ENCODE measurements around the gene PHF12. TPM values are rescaled to one million over a fixed set of nuclear protein-coding genes. Genes with fewer than 3 reads are reported as not detected.

Gene PHF12
- total and polyA plus RNA-seq, 2 experiments from 2014 or later, result 19.7 to 41.0 TPM

DNA sequence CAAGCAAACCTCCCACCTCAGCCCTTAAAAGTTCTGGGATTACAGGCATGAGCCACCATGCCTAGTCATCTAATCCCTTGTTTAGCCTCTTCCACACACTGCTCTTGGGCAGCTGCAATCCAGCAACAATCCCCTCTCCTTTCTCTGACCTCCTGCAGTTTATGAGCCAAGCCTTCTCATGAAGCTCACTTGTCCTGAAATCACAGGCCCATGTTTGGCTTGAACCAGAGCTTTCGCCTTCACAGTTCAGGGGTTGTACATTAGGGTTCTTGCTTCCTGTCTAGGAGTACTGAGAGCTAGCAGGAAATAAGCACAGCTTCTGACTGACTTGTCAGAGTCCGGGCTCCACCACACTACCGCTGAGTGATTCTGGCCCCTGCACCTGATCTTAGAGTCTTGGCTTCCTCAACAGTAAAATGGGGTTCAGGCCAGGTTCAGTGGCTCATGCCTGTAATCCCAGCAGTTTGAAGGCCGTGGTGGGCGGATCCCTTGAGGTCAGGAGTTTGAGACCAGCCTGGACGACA lies 80.2 kb downstream of the PHF12 start:
- Histone ChIP-seq H3K4me2 (no peak overlapping the region), H2AFZ (peak overlapping the region; percentile 52; the same call in 1 of the 2 replicates), H3K27me3 (ENCODE audit: insufficient read depth) (no peaks in the 10 kb centered on the region), H3K79me2 (replicated peaks; ENCODE audit: insufficient read depth) (no peaks in the 10 kb centered on the region), H3K4me1 (ENCODE audit: insufficient read depth) (no peaks in the 10 kb centered on the region), H3K36me3 (ENCODE audit: insufficient read depth) (no peaks in the 10 kb centered on the region), H3K27ac (ENCODE audit: low read depth) (no peak overlapping the region), H3F3A (replicated peaks; ENCODE audit: low read depth) (0 out of 2 replicates have a peak, but pooled peaks cover 3% of the 10 kb centered on the region), H3K9me2 (ENCODE audit: insufficient read depth) (no peaks in the 10 kb centered on the region), H3K4me3 (no peak overlapping the region), H4K20me1 (replicated peaks; ENCODE audit: insufficient read depth) (no peaks in the 10 kb centered on the region)
- Mint-ChIP-seq H3K9me3 (no peaks in the 10 kb centered on the region; the same call in 2 of the 3 replicates), H3K27me3 (ENCODE audit: insufficient read depth, low read depth, poor library complexity) (peaks cover 7% of the 10 kb centered on the region), H3K36me3 (ENCODE audit: low read depth) (no peaks in the 10 kb centered on the region), H3K4me1 (no peaks in the 10 kb centered on the region; the same call in 2 of the 3 replicates), H3K4me3 (no peak overlapping the region; the same call in 2 of the 3 replicates), H3K27ac (no peak overlapping the region; the same call in 1 of the 2 replicates)
- TF ChIP-seq STAT1 (IDR thresholded peaks at IDR 0.05; ENCODE audit: unreplicated experiment) (no peak), POLR2AphosphoS5 (IDR thresholded peaks at IDR 0.05; ENCODE audit: low read depth) (no peak), ZNF331 (CRISPR knock-in tag; IDR thresholded peaks at IDR 0.05; ENCODE audit: low read depth) (no peak), ZNF114 (CRISPR knock-in tag; IDR thresholded peaks at IDR 0.05) (no peak), NANOG (IDR thresholded peaks at IDR 0.05; ENCODE audit: borderline replicate concordance) (no peak), JUNB (IDR thresholded peaks at IDR 0.05; ENCODE audit: unreplicated experiment) (no peak)
- TF ChIP-seq, protein P1, sequence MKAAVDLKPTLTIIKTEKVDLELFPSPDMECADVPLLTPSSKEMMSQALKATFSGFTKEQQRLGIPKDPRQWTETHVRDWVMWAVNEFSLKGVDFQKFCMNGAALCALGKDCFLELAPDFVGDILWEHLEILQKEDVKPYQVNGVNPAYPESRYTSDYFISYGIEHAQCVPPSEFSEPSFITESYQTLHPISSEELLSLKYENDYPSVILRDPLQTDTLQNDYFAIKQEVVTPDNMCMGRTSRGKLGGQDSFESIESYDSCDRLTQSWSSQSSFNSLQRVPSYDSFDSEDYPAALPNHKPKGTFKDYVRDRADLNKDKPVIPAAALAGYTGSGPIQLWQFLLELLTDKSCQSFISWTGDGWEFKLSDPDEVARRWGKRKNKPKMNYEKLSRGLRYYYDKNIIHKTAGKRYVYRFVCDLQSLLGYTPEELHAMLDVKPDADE (IDR thresholded peaks at IDR 0.05), result no peak
- TF ChIP-seq, protein P2, sequence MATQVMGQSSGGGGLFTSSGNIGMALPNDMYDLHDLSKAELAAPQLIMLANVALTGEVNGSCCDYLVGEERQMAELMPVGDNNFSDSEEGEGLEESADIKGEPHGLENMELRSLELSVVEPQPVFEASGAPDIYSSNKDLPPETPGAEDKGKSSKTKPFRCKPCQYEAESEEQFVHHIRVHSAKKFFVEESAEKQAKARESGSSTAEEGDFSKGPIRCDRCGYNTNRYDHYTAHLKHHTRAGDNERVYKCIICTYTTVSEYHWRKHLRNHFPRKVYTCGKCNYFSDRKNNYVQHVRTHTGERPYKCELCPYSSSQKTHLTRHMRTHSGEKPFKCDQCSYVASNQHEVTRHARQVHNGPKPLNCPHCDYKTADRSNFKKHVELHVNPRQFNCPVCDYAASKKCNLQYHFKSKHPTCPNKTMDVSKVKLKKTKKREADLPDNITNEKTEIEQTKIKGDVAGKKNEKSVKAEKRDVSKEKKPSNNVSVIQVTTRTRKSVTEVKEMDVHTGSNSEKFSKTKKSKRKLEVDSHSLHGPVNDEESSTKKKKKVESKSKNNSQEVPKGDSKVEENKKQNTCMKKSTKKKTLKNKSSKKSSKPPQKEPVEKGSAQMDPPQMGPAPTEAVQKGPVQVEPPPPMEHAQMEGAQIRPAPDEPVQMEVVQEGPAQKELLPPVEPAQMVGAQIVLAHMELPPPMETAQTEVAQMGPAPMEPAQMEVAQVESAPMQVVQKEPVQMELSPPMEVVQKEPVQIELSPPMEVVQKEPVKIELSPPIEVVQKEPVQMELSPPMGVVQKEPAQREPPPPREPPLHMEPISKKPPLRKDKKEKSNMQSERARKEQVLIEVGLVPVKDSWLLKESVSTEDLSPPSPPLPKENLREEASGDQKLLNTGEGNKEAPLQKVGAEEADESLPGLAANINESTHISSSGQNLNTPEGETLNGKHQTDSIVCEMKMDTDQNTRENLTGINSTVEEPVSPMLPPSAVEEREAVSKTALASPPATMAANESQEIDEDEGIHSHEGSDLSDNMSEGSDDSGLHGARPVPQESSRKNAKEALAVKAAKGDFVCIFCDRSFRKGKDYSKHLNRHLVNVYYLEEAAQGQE (IDR thresholded peaks at IDR 0.05; ENCODE audit: unreplicated experiment), result no peak
- DNase-seq (ENCODE audit: low spot score) (no peak), ATAC-seq (no peak)

DNA sequence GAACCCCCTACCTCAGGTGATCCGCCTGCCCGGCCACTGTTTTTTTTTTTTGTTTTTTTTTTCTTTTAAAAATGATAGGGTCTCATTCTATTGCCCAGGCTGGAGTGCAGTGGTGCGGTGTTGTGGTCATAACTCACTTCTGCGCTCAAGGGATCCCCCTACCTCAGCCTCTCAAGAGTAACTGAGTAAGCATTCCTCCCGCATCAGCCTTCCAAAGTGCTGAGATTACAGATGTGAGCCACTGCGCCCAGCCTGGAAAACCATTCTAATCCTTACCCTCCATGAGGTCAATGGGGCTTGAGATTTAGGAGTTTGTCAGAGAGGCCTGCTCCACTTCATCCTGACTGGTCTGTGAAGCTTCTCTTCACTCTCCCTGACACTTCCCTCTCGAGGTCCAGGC lies 84.0 kb downstream of the PHF12 start:
- H3K27me3 ChIP-seq (ENCODE audit: insufficient read depth), result no peaks in the 10 kb centered on the region
- H3K9me3 Mint-ChIP-seq, result no peaks in the 10 kb centered on the region; the same call in 2 of the 3 replicates
- no peak overlapping the region for H3K27ac ChIP-seq (ENCODE audit: low read depth)
- no peak overlapping the region for H3K4me3 ChIP-seq
- no peaks in the 10 kb centered on the region for H3K9me2 ChIP-seq (ENCODE audit: insufficient read depth)
- H3K36me3 Mint-ChIP-seq (ENCODE audit: low read depth), result peaks cover 5% of the 10 kb centered on the region; the same call in 2 of the 3 replicates
- ATAC-seq (no peak), DNase-seq (ENCODE audit: low spot score) (no peak)
- H3K36me3 ChIP-seq (ENCODE audit: insufficient read depth), result no peaks in the 10 kb centered on the region
- H3K27me3 Mint-ChIP-seq (ENCODE audit: insufficient read depth, low read depth, poor library complexity), result peaks cover 4% of the 10 kb centered on the region
- no peaks in the 10 kb centered on the region; the same call in none of the 2 replicates for H3K4me1 ChIP-seq (ENCODE audit: insufficient read depth)
- no peak overlapping the region for H3K4me2 ChIP-seq
- H4K20me1 ChIP-seq (replicated peaks; ENCODE audit: insufficient read depth), result no peaks in the 10 kb centered on the region
- H3K4me3 Mint-ChIP-seq, result no peak overlapping the region
- H3K79me2 ChIP-seq (replicated peaks; ENCODE audit: insufficient read depth), result no peaks in the 10 kb centered on the region
- peaks cover 13% of the 10 kb centered on the region for H3K4me1 Mint-ChIP-seq
- H3K27ac Mint-ChIP-seq, result no peak overlapping the region
- no peak overlapping the region for H2AFZ ChIP-seq
- 0 out of 2 replicates have a peak, but pooled peaks cover 3% of the 10 kb centered on the region for H3F3A ChIP-seq (replicated peaks; ENCODE audit: low read depth)
- TF ChIP-seq ZNF331 (CRISPR knock-in tag; IDR thresholded peaks at IDR 0.05; ENCODE audit: low read depth), result no peak
- TF ChIP-seq, protein P3, sequence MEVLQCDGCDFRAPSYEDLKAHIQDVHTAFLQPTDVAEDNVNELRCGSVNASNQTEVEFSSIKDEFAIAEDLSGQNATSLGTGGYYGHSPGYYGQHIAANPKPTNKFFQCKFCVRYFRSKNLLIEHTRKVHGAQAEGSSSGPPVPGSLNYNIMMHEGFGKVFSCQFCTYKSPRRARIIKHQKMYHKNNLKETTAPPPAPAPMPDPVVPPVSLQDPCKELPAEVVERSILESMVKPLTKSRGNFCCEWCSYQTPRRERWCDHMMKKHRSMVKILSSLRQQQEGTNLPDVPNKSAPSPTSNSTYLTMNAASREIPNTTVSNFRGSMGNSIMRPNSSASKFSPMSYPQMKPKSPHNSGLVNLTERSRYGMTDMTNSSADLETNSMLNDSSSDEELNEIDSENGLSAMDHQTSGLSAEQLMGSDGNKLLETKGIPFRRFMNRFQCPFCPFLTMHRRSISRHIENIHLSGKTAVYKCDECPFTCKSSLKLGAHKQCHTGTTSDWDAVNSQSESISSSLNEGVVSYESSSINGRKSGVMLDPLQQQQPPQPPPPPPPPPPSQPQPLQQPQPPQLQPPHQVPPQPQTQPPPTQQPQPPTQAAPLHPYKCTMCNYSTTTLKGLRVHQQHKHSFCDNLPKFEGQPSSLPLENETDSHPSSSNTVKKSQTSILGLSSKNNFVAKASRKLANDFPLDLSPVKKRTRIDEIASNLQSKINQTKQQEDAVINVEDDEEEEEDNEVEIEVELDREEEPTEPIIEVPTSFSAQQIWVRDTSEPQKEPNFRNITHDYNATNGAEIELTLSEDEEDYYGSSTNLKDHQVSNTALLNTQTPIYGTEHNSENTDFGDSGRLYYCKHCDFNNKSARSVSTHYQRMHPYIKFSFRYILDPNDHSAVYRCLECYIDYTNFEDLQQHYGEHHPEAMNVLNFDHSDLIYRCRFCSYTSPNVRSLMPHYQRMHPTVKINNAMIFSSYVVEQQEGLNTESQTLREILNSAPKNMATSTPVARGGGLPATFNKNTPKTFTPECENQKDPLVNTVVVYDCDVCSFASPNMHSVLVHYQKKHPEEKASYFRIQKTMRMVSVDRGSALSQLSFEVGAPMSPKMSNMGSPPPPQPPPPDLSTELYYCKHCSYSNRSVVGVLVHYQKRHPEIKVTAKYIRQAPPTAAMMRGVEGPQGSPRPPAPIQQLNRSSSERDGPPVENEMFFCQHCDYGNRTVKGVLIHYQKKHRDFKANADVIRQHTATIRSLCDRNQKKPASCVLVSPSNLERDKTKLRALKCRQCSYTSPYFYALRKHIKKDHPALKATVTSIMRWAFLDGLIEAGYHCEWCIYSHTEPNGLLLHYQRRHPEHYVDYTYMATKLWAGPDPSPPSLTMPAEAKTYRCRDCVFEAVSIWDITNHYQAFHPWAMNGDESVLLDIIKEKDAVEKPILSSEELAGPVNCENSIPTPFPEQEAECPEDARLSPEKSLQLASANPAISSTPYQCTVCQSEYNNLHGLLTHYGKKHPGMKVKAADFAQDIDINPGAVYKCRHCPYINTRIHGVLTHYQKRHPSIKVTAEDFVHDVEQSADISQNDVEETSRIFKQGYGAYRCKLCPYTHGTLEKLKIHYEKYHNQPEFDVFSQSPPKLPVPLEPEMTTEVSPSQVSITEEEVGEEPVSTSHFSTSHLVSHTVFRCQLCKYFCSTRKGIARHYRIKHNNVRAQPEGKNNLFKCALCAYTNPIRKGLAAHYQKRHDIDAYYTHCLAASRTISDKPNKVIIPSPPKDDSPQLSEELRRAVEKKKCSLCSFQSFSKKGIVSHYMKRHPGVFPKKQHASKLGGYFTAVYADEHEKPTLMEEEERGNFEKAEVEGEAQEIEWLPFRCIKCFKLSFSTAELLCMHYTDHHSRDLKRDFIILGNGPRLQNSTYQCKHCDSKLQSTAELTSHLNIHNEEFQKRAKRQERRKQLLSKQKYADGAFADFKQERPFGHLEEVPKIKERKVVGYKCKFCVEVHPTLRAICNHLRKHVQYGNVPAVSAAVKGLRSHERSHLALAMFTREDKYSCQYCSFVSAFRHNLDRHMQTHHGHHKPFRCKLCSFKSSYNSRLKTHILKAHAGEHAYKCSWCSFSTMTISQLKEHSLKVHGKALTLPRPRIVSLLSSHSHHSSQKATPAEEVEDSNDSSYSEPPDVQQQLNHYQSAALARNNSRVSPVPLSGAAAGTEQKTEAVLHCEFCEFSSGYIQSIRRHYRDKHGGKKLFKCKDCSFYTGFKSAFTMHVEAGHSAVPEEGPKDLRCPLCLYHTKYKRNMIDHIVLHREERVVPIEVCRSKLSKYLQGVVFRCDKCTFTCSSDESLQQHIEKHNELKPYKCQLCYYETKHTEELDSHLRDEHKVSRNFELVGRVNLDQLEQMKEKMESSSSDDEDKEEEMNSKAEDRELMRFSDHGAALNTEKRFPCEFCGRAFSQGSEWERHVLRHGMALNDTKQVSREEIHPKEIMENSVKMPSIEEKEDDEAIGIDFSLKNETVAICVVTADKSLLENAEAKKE (CRISPR knock-in tag; IDR thresholded peaks at IDR 0.05), result no peak
- no peak for TF ChIP-seq ZNF114 (CRISPR knock-in tag; IDR thresholded peaks at IDR 0.05)
- TF ChIP-seq EZH2phosphoT487 (IDR thresholded peaks at IDR 0.05; ENCODE audit: unreplicated experiment), result no peak
- TF ChIP-seq POLR2AphosphoS5 (IDR thresholded peaks at IDR 0.05; ENCODE audit: low read depth), result no peak
- TF ChIP-seq EZH2 (IDR thresholded peaks at IDR 0.05; ENCODE audit: low read depth, unreplicated experiment), result no peak

Data from GM23338 (cell line).